ENCODE data around the gene EXOC8. TPM values are rescaled to one million over a fixed set of nuclear protein-coding genes. Genes with fewer than 3 reads are reported as not detected.
A peak's percentile ranks its signal among the peaks of the same experiment; 100 is the strongest.

The EXOC8 gene
- total RNA-seq, 4 donors from 2014 or later = 11.8 to 15.3 (median 14.4) TPM

GRCh38 chr1:231359113-231359512, 21.5 kb upstream of the EXOC8 start:
- no peak overlapping the region for H3K27ac ChIP-seq
- 61 to 73% methylated on average over 5 to 6 of the region's 6 CpGs for WGBS, 2 donors (ENCODE audit: low coverage in 1 of 2)
- peaks cover 0 to 15% (median 0%) of the 10 kb centered on the region in 3 donors for H3K4me1 ChIP-seq
- H3K27me3 ChIP-seq = no peaks in the 10 kb centered on the region
- peaks cover 0 to 15% of the 10 kb centered on the region in 2 donors for H3K36me3 ChIP-seq
- no peak overlapping the region for H3K4me3 ChIP-seq
- no peaks in the 10 kb centered on the region for H3K9me3 ChIP-seq
- ATAC-seq = peak; percentile 79
- TF ChIP-seq, protein P1, sequence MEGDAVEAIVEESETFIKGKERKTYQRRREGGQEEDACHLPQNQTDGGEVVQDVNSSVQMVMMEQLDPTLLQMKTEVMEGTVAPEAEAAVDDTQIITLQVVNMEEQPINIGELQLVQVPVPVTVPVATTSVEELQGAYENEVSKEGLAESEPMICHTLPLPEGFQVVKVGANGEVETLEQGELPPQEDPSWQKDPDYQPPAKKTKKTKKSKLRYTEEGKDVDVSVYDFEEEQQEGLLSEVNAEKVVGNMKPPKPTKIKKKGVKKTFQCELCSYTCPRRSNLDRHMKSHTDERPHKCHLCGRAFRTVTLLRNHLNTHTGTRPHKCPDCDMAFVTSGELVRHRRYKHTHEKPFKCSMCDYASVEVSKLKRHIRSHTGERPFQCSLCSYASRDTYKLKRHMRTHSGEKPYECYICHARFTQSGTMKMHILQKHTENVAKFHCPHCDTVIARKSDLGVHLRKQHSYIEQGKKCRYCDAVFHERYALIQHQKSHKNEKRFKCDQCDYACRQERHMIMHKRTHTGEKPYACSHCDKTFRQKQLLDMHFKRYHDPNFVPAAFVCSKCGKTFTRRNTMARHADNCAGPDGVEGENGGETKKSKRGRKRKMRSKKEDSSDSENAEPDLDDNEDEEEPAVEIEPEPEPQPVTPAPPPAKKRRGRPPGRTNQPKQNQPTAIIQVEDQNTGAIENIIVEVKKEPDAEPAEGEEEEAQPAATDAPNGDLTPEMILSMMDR (IDR thresholded peaks at IDR 0.05) = no peak
- TF ChIP-seq POLR2AphosphoS5 (IDR thresholded peaks at IDR 0.05) = peak; percentile 44

DNA sequence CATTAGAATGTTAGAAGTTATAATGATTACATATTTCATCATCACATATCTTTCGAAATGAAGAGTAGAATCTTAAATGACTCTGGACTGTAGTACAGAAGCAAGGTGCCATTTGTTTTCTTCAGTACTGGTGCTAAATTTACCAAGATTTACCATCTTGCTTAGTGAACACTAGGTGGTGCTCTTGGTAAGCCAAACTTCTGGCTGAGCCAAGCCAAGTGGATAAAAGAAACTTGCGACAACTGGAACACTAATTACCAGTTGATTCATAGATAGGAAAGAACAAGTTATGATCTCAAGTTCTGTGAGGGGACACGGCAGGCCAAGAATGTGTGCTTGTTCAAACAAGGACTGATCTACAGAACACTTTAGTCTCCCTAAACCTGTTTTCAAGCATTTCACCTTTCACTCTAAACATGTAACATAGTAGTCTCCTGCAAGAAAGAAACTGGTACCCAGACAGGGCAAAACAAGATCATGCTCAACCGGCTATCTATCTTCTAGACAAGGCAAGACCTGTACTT, 20.2 kb upstream of the EXOC8 start:
- TF ChIP-seq POLR2AphosphoS5 (IDR thresholded peaks at IDR 0.05) (peak; percentile 45), POLR2A (IDR thresholded peaks at IDR 0.05) (no peak)
- TF ChIP-seq, protein P1 (IDR thresholded peaks at IDR 0.05) = peak; percentile 67 to 91 (median 82)
- H3K4me1 ChIP-seq = peaks cover 0 to 15% (median 0%) of the 10 kb centered on the region in 3 donors
- peak overlapping the region in 2 of 4 donors; percentile 6 to 30 for H3K27ac ChIP-seq
- WGBS, 2 donors (ENCODE audit: low coverage in 1 of 2) = 3 to 7% methylated on average over 4 of the region's 4 CpGs
- H3K4me3 ChIP-seq = no peak overlapping the region
- ATAC-seq = peak; percentile 84
- H3K36me3 ChIP-seq = peaks cover 0 to 18% of the 10 kb centered on the region in 2 donors
- no peaks in the 10 kb centered on the region for H3K9me3 ChIP-seq
- no peaks in the 10 kb centered on the region for H3K27me3 ChIP-seq

GRCh38 chr1:231357187-231357772, 19.6 kb upstream of the EXOC8 start:
- 64 to 72% methylated on average over 7 to 10 of the region's 10 CpGs for WGBS, 2 donors (ENCODE audit: low coverage in 1 of 2)
- no peak for ATAC-seq
- H3K27ac ChIP-seq = no peak overlapping the region
- H3K36me3 ChIP-seq = peaks cover 0 to 24% of the 10 kb centered on the region in 2 donors
- no peaks in the 10 kb centered on the region for H3K27me3 ChIP-seq
- peaks cover 0 to 15% (median 0%) of the 10 kb centered on the region in 3 donors for H3K4me1 ChIP-seq
- TF ChIP-seq POLR2AphosphoS5 (IDR thresholded peaks at IDR 0.05) (no peak), EP300 (IDR thresholded peaks at IDR 0.05) (no peak), POLR2A (IDR thresholded peaks at IDR 0.05) (no peak)
- TF ChIP-seq, protein P1 (IDR thresholded peaks at IDR 0.05) = no peak
- no peak overlapping the region for H3K4me3 ChIP-seq
- H3K9me3 ChIP-seq = no peaks in the 10 kb centered on the region

DNA sequence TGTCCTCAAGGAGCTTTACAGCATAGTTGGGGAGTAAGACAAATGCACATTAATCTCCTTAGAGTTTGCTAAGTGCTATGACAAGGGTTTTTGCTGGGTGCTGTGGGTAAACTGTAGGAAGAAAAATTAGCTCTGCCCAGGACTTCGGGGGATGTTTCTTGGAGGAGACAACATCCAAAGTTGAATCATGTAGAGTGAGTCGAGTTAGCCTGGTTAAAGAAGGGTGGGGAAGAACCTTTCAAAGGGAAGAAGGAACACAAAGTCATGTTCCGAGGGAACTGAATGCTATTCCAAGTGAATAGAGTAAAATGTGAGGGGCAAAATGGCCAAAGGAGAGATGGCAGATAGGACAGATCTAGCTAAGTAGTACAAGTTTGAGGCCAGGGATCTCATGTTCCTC, 17.5 kb upstream of the EXOC8 start:
- Histone ChIP-seq H3K27me3 (no peaks in the 10 kb centered on the region), H3K36me3 (peaks cover 0 to 29% of the 10 kb centered on the region in 2 donors), H3K9me3 (no peaks in the 10 kb centered on the region), H3K27ac (no peak overlapping the region), H3K4me1 (peaks cover 0 to 15% (median 0%) of the 10 kb centered on the region in 3 donors), H3K4me3 (no peak overlapping the region)
- ATAC-seq = no peak
- TF ChIP-seq POLR2A (IDR thresholded peaks at IDR 0.05) = no peak
- TF ChIP-seq, protein P1 (IDR thresholded peaks at IDR 0.05) = no peak
- no peak for TF ChIP-seq EP300 (IDR thresholded peaks at IDR 0.05)
- TF ChIP-seq POLR2AphosphoS5 (IDR thresholded peaks at IDR 0.05) = no peak
- 62 to 65% methylated on average over 3 of the region's 3 CpGs for WGBS, 2 donors (ENCODE audit: low coverage in 1 of 2)
